AG04450 (cell line): ENCODE measurements around the gene POU2F1. TPM values are rescaled to one million over a fixed set of nuclear protein-coding genes. Genes with fewer than 3 reads are reported as not detected.

Source experiments
- CTCF ChIA-PET: fragments of 300-600, 350-600 bp; formaldehyde crosslinking; extraction: SDS; loops from one replicate; lab custom pipeline; 2022; ENCODE audit warnings: antibody characterized with exemption, inconsistent platforms; lab: Charles Lee
- POLR2A ChIA-PET: fragments of 350-600 bp; formaldehyde crosslinking; extraction: SDS; loops from one replicate; lab custom pipeline; 2021; ENCODE audit warnings: antibody characterized with exemption, inconsistent platforms; lab: Yijun Ruan, JAX
- DNase-seq: peaks from one replicate; pipeline ENCODE4 v3.0.0-alpha.2; 2011; ENCODE audit warnings: low read depth, low spot score
- H3K27ac ChIP-seq: one replicate; pipeline ENCODE4 v1.5.1; 2012; ENCODE audit warnings: low read depth, low read length, control low read depth
- H3K27me3 ChIP-seq: one replicate; pipeline ENCODE4 v1.6.0; 2012; ENCODE audit warnings: low read length; ENCODE audit not compliant: control insufficient read depth, insufficient read depth
- H3K4me3 ChIP-seq: 2 replicates; pipeline ENCODE4 v1.5.1; 2011; ENCODE audit warnings: mild to moderate bottlenecking, low read depth, low read length, control low read depth
- H3K9me3 ChIP-seq: 2 replicates; pipeline ENCODE4 v1.5.1; 2012; ENCODE audit warnings: low read length; ENCODE audit not compliant: control insufficient read depth, insufficient read depth
- CTCF ChIP-seq: IDR thresholded peaks from 2 replicates; pipeline ENCODE4 v1.5.1; 2011; ENCODE audit warnings: low read depth, low read length, control low read depth, inconsistent platforms
- polyA plus RNA-seq: library from polyadenylated mRNA; depleted of rRNA; stranded (reverse); fragments of >200 nt; gene quantifications from 2 replicates; pipeline ENCODE4 v1.2.3, GENCODE V29; 2011

The POU2F1 gene
- polyA plus RNA-seq, 1 experiment, result 2.7 TPM

- Histone ChIP-seq H3K27me3 (no peaks in the 10 kb centered on the region), H3K4me3 (no peak overlapping the region), H3K9me3 (no peaks in the 10 kb centered on the region), H3K27ac (no peak overlapping the region)
- ChIA-PET POLR2A (no interaction called here), CTCF (no interaction called here)
- no peak for DNase-seq
- TF ChIP-seq CTCF, result no peak
Measured at GRCh38 chr1:167412920-167413319, 192.2 kb downstream of the POU2F1 start.

- no peak for TF ChIP-seq CTCF
- H3K4me3 ChIP-seq, result no peak overlapping the region
- H3K9me3 ChIP-seq, result no peaks in the 10 kb centered on the region
- CTCF ChIA-PET, result interaction anchor here (0.8 kb wide), 1 partner anchor 127 kb away, joined by 3 read pairs; no protein-coding TSS in a partner anchor
- DNase-seq, result no peak
- H3K27me3 ChIP-seq, result no peaks in the 10 kb centered on the region
- H3K27ac ChIP-seq, result no peak overlapping the region
- POLR2A ChIA-PET, result no interaction called here
Measured at GRCh38 chr1:167413328-167413727, 192.6 kb downstream of the POU2F1 start.

- Histone ChIP-seq H3K9me3 (no peaks in the 10 kb centered on the region), H3K4me3 (no peak overlapping the region), H3K27ac (no peak overlapping the region), H3K27me3 (no peaks in the 10 kb centered on the region)
- POLR2A ChIA-PET, result no interaction called here
- DNase-seq, result no peak
- CTCF ChIA-PET, result interaction anchor here (0.6 to 2.0 kb wide), 2 partner anchors 177 to 196 kb away, joined by 5 to 8 read pairs; partner anchors contain the start of gene POU2F1
- TF ChIP-seq CTCF, result no peak
Measured at GRCh38 chr1:167416506-167416905, 195.8 kb downstream of the POU2F1 start.

GRCh38 chr1:167418391-167418790 lies 197.7 kb downstream of the POU2F1 start:
- no peaks in the 10 kb centered on the region for H3K27me3 ChIP-seq
- CTCF ChIA-PET, result interaction anchor here (0.8 kb wide), 1 partner anchor 198 kb away, joined by 3 read pairs; no protein-coding TSS in a partner anchor
- H3K27ac ChIP-seq, result no peak overlapping the region
- no peaks in the 10 kb centered on the region for H3K9me3 ChIP-seq
- no peak for TF ChIP-seq CTCF
- DNase-seq, result no peak
- POLR2A ChIA-PET, result no interaction called here
- no peak overlapping the region for H3K4me3 ChIP-seq

GRCh38 chr1:167419245-167419644 lies 198.6 kb downstream of the POU2F1 start:
- ChIA-PET POLR2A (no interaction called here), CTCF (no interaction called here)
- H3K27ac ChIP-seq, result no peak overlapping the region
- H3K27me3 ChIP-seq, result no peaks in the 10 kb centered on the region
- no peaks in the 10 kb centered on the region for H3K9me3 ChIP-seq
- DNase-seq, result no peak
- H3K4me3 ChIP-seq, result no peak overlapping the region
- no peak for TF ChIP-seq CTCF
